PC-9 (cell line): ENCODE measurements around the gene P4HA2. TPM values are rescaled to one million over a fixed set of nuclear protein-coding genes. Genes with fewer than 3 reads are reported as not detected.

Experiments
- BruUV-seq: library from RNA; stranded (reverse); fragments of 400-500 nt; replicated peaks from 2 replicates; lab custom pipeline; 2021; lab: Mats Ljungman, UMichigan
- CTCF ChIA-PET: fragments of 300-600 bp; sonication (Branson Sonifier 250); formaldehyde crosslinking; loops from one replicate; lab custom pipeline; 2022; ENCODE audit warnings: antibody characterized with exemption; lab: Charles Lee
- POLR2A ChIA-PET: fragments of 300-600 bp; sonication (Branson Sonifier 250); formaldehyde crosslinking; loops from one replicate; lab custom pipeline; 2022; ENCODE audit warnings: antibody characterized with exemption; ENCODE audit not compliant: unreplicated experiment; lab: Charles Lee
- DNase-seq, 2 experiments: peaks; one replicate each; pipeline versions ENCODE4 v3.0.0 to v3.0.0-alpha.2; 2015 to 2022; ENCODE audit warnings: mixed read lengths in 1 of 2
- H2AFZ ChIP-seq: fragments of 200-600 bp; sonication (generic); 2 replicates; pipeline ENCODE4 v1.8.1; 2017; ENCODE audit warnings: antibody characterized with exemption
- H3F3A ChIP-seq: fragments of 200-600 bp; sonication (generic); 2 replicates; pipeline ENCODE4 v1.8.1; 2017; ENCODE audit warnings: antibody characterized with exemption, mild to moderate bottlenecking, low read depth; ENCODE audit not compliant: insufficient read depth
- H3K27ac ChIP-seq: fragments of 200-600 bp; sonication (generic); 2 replicates; pipeline ENCODE4 v1.6.1; 2016; ENCODE audit warnings: mixed run types
- H3K27me3 ChIP-seq: fragments of 200-600 bp; sonication (generic); 2 replicates; pipeline ENCODE4 v1.6.1; 2016; ENCODE audit warnings: low read depth, mixed run types; ENCODE audit not compliant: insufficient read depth
- H3K36me3 ChIP-seq: fragments of 200-600 bp; sonication (generic); 2 replicates; pipeline ENCODE4 v1.6.1; 2016; ENCODE audit warnings: low read depth, mixed run types
- H3K4me1 ChIP-seq: fragments of 200-600 bp; sonication (generic); replicated peaks from 2 replicates; pipeline ENCODE4 v1.6.1; 2016; ENCODE audit warnings: mixed run types; ENCODE audit not compliant: insufficient read depth
- H3K4me2 ChIP-seq: fragments of 200-600 bp; sonication (generic); 2 replicates; pipeline ENCODE4 v1.6.1; 2017; ENCODE audit warnings: mixed run types
- H3K4me3 ChIP-seq: fragments of 200-600 bp; sonication (generic); 2 replicates; pipeline ENCODE4 v1.6.1; 2016; ENCODE audit warnings: mixed run types
- H3K79me2 ChIP-seq: fragments of 200-600 bp; sonication (generic); 2 replicates; pipeline ENCODE4 v1.6.1; 2017; ENCODE audit warnings: low read depth, mixed run types
- H3K9me2 ChIP-seq: fragments of 200-600 bp; sonication (generic); 2 replicates; pipeline ENCODE4 v1.8.1; 2017; ENCODE audit warnings: mild to moderate bottlenecking; ENCODE audit not compliant: insufficient read depth
- H3K9me3 ChIP-seq: fragments of 200-600 bp; sonication (generic); 2 replicates; pipeline ENCODE4 v1.8.1; 2016; ENCODE audit warnings: low read depth; ENCODE audit not compliant: insufficient read depth
- H4K20me1 ChIP-seq: fragments of 200-600 bp; sonication (generic); 2 replicates; pipeline ENCODE4 v1.8.1; 2017; ENCODE audit not compliant: insufficient read depth
- EZH2 ChIP-seq: fragments of 200-600 bp; sonication (generic); IDR thresholded peaks from 2 replicates; pipeline ENCODE4 v1.8.0; 2017; ENCODE audit warnings: antibody characterized with exemption, low read depth
- intact Hi-C: fragments of 100-400 bp; cut with micrococcal nuclease; formaldehyde crosslinking; loops from one replicate; pipeline ENCODE4 v1.10.0; 2022; ENCODE audit not compliant: unreplicated experiment
- total RNA-seq: library from RNA; stranded (reverse); gene quantifications from 2 replicates; pipeline ENCODE4 v1.2.3, GENCODE V29; 2021
- TF ChIP-seq, protein P1 (sequence below): fragments of 200-600 bp; sonication (generic); conservative IDR thresholded peaks from 2 replicates; pipeline ENCODE4 v1.6.1; 2017; ENCODE audit warnings: mixed run types, antibody characterized with exemption, mild to moderate bottlenecking, moderate library complexity

Gene P4HA2
- total RNA-seq, 1 experiment from 2014 or later: 21.7 TPM

GRCh38 chr5:132239776-132240175 is 12.1 kb upstream of the P4HA2 start:
- ChIA-PET POLR2A (no interaction called here), CTCF (interaction anchor here (0.8 kb wide), 1 partner anchor 11 kb away, joined by 3 read pairs; no protein-coding TSS in a partner anchor)
- H3F3A ChIP-seq: no peaks in the 10 kb centered on the region
- no peaks in the 10 kb centered on the region; the same call in 1 of the 2 replicates for H3K9me2 ChIP-seq
- H3K27me3 ChIP-seq: no peaks in the 10 kb centered on the region
- no peak overlapping the region for H3K27ac ChIP-seq
- H3K36me3 ChIP-seq: no peaks in the 10 kb centered on the region
- peaks cover 10% of the 10 kb centered on the region for H3K4me1 ChIP-seq
- no peaks in the 10 kb centered on the region for H3K79me2 ChIP-seq
- H3K9me3 ChIP-seq: no peaks in the 10 kb centered on the region; the same call in 1 of the 2 replicates
- H3K4me3 ChIP-seq: no peak overlapping the region
- no peaks in the 10 kb centered on the region for H4K20me1 ChIP-seq
- H3K4me2 ChIP-seq: no peak overlapping the region
- DNase-seq: no peak
- TF ChIP-seq EZH2: no peak
- TF ChIP-seq, protein P1, sequence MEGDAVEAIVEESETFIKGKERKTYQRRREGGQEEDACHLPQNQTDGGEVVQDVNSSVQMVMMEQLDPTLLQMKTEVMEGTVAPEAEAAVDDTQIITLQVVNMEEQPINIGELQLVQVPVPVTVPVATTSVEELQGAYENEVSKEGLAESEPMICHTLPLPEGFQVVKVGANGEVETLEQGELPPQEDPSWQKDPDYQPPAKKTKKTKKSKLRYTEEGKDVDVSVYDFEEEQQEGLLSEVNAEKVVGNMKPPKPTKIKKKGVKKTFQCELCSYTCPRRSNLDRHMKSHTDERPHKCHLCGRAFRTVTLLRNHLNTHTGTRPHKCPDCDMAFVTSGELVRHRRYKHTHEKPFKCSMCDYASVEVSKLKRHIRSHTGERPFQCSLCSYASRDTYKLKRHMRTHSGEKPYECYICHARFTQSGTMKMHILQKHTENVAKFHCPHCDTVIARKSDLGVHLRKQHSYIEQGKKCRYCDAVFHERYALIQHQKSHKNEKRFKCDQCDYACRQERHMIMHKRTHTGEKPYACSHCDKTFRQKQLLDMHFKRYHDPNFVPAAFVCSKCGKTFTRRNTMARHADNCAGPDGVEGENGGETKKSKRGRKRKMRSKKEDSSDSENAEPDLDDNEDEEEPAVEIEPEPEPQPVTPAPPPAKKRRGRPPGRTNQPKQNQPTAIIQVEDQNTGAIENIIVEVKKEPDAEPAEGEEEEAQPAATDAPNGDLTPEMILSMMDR: no peak
- intact Hi-C loops: loop anchor here (2.0 kb wide), 1 partner anchor 27 kb away; no protein-coding TSS in a partner anchor
- no TSS peak for BruUV-seq
- no peak overlapping the region for H2AFZ ChIP-seq

- no peaks in the 10 kb centered on the region; the same call in 1 of the 2 replicates for H3K9me3 ChIP-seq
- POLR2A ChIA-PET: no interaction called here
Observed at GRCh38 chr5:132238901-132239500, 11.3 kb upstream of the P4HA2 start.

GRCh38 chr5:132238169-132238744 is 10.6 kb upstream of the P4HA2 start:
- CTCF ChIA-PET: interaction anchor here (0.6 to 1.5 kb wide), 13 partner anchors 9 to 262 kb away, joined by 3 to 18 read pairs (median 3); partner anchors contain the start of genes P4HA2 and SLC22A4
- Histone ChIP-seq H4K20me1 (no peaks in the 10 kb centered on the region), H3K4me2 (no peak overlapping the region), H3K79me2 (no peaks in the 10 kb centered on the region), H3F3A (no peaks in the 10 kb centered on the region), H3K9me3 (no peaks in the 10 kb centered on the region), H2AFZ (no peak overlapping the region), H3K9me2 (no peaks in the 10 kb centered on the region; the same call in 1 of the 2 replicates), H3K4me3 (no peak overlapping the region), H3K27ac (no peak overlapping the region), H3K27me3 (no peaks in the 10 kb centered on the region), H3K36me3 (no peaks in the 10 kb centered on the region), H3K4me1 (peaks cover 4% of the 10 kb centered on the region; the same call in 1 of the 2 replicates)
- no TSS peak for BruUV-seq
- peak; percentile 57 to 71 for DNase-seq
- TF ChIP-seq EZH2: no peak
- TF ChIP-seq, protein P1: peak; percentile 89
- POLR2A ChIA-PET: interaction anchor here (0.6 to 0.7 kb wide), 3 partner anchors 21 to 997 kb away, joined by 3 to 14 read pairs (median 6); no protein-coding TSS in a partner anchor
- intact Hi-C loops: loop anchor here (2.0 kb wide), 1 partner anchor 29 kb away; no protein-coding TSS in a partner anchor

More at GRCh38 chr5:132238901-132239500, 11.3 kb upstream of the P4HA2 start:
- BruUV-seq: no TSS peak
- DNase-seq: no peak
- H4K20me1 ChIP-seq: no peaks in the 10 kb centered on the region
- intact Hi-C loops: loop anchor here (2.0 kb wide), 1 partner anchor 28 kb away; no protein-coding TSS in a partner anchor
- H3K4me2 ChIP-seq: no peak overlapping the region
- H3K36me3 ChIP-seq: no peaks in the 10 kb centered on the region
- peaks cover 10% of the 10 kb centered on the region for H3K4me1 ChIP-seq
- no peaks in the 10 kb centered on the region; the same call in 1 of the 2 replicates for H3K9me2 ChIP-seq
- no peak overlapping the region for H2AFZ ChIP-seq
- no peak for TF ChIP-seq EZH2
- TF ChIP-seq, protein P1: no peak
- CTCF ChIA-PET: interaction anchor here (0.6 to 1.5 kb wide), 4 partner anchors 10 to 57 kb away, joined by 3 to 18 read pairs (median 4); partner anchors contain the start of gene SLC22A4
- H3K4me3 ChIP-seq: no peak overlapping the region
- H3K27ac ChIP-seq: no peak overlapping the region
- no peaks in the 10 kb centered on the region for H3F3A ChIP-seq
- H3K27me3 ChIP-seq: no peaks in the 10 kb centered on the region
- H3K79me2 ChIP-seq: no peaks in the 10 kb centered on the region
